Cardiac fibroblast (primary cell): Measurements from ENCODE around the gene ADRA1B.

Experiments used
- DNase-seq, 2 donors: peaks; one replicate each; pipeline versions ENCODE4 v3.0.0 to v3.0.0-alpha.2; 2010; ENCODE audit warnings: low read depth in 2 of 2
- H3K4me3 ChIP-seq, 2 donors: replicated peaks in 1 of 2; 1 replicate in 1 of 2; 2 replicates in 1 of 2; pipeline ENCODE4 v1.5.1; 2011; ENCODE audit warnings: low read depth in 2 of 2, low read length in 2 of 2, mild to moderate bottlenecking in 2 of 2, moderate library complexity in 1 of 2
- CTCF ChIP-seq: IDR thresholded peaks from one replicate; pipeline ENCODE4 v1.5.1; 2011; ENCODE audit warnings: low read depth, mild to moderate bottlenecking, low read length, inconsistent platforms

The ADRA1B gene

GRCh38 chr5:160020266-160020770 is 104.0 kb downstream of the ADRA1B start:
- H3K4me3 ChIP-seq: no peak overlapping the region
- TF ChIP-seq CTCF: no peak
- DNase-seq: no peak

- DNase-seq: peak in 1 of 2 donors; percentile 25
- no peak overlapping the region for H3K4me3 ChIP-seq
- TF ChIP-seq CTCF: no peak
These were observed 104.7 kb downstream of the ADRA1B start for GRCh38 chr5:160020964-160021363.

- H3K4me3 ChIP-seq: no peak overlapping the region
- TF ChIP-seq CTCF: peak; percentile 71
- peak; percentile 79 to 82 for DNase-seq
These were observed 105.7 kb downstream of the ADRA1B start for GRCh38 chr5:160021831-160022446.
